Hair follicular keratinocyte (primary cell): ENCODE data around the gene CTSS. TPM values are rescaled to one million over a fixed set of nuclear protein-coding genes. Genes with fewer than 3 reads are reported as not detected.

ENCODE experiments used
- total RNA-seq: library from RNA; depleted of rRNA; stranded (reverse); fragments of >200 nt; gene quantifications from 2 replicates; pipeline ENCODE4 v1.2.3, GENCODE V29; 2015

Gene CTSS
- total RNA-seq, result 3.0 and 3.9 TPM in 2 replicates

DNA sequence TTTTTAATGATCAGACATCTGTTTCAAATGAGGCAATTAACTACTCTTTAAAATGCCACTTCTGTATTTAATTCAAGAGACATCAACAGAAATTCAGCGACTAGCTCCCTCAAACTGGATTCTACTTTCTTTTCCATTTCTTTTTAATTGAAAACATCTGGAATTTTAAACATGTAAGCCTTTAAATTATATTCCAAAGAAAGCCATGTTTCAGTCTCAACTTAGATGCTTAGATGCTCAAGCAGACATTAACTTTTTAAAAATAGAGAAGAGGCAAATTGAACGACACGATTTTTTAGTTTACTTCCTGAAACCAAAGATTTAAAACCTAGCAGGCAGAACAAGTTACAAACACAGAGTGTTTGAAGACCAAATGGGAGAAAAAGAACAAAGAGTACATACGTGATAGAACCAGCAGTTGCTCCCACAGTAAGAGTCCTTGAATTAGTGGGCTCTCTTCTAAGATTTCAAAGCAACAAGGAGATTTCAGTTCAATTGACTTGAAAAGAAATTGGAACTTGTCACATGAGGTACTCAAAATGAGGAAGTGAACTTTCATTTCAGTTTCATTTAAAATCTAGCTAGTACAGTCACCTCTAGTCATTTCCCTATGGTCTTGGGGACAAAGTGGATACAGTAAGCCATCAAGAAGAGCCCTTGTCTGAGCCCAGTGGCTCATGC lies at the start of gene CTSS:
CTSS (minus strand) TSS at position 483 of the 681 bp plus-strand sequence. CDS start 1,015 bp downstream, outside the sequence.

DNA sequence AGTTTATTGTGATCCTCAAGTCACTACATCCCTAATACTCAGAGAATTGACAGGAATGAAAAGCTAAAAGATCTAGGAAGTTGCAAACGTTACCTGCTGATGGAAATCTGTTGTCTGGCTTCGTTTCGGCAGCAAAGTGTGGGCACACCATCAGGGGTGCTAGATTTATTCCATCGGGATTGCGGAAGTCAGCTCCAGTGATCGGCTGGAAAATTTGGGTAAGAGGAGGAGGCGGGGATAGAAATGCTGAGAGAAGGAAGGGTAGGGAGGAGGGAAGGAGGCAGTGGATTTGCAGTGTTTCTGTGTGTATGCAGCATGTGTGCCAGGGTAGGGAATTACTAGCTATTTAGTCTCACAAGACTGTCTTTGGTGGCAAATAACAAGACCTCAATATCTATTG lies 42.5 kb upstream of the CTSS start, which contains the start of gene CTSK:
CTSK (minus strand) TSS at position 140 of the 400 bp plus-strand sequence. CDS start 1,455 bp downstream, outside the sequence.

DNA sequence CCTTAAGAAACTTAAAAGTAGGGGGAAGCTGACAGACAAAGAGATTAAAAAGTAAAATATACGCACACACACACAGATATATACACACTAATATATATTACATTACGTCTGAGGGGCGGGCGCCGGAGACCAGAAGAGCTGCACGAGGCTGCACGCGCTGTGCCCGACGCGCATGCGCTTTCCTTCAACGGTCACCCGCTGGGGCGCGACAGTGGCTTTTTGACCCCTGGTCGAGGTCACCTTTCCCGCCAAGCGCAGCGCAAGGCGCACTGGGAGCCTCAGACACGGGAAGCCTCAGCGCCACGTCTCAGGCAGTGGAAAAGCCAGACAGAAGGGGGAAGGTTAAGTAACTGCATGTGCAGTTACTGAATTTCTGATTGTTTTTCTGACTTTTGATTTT lies 44.9 kb downstream of the CTSS start, which contains the start of gene HORMAD1:
HORMAD1 (minus strand) TSS at position 193 of the 400 bp plus-strand sequence. CDS start 1,390 bp downstream, outside the sequence.

DNA sequence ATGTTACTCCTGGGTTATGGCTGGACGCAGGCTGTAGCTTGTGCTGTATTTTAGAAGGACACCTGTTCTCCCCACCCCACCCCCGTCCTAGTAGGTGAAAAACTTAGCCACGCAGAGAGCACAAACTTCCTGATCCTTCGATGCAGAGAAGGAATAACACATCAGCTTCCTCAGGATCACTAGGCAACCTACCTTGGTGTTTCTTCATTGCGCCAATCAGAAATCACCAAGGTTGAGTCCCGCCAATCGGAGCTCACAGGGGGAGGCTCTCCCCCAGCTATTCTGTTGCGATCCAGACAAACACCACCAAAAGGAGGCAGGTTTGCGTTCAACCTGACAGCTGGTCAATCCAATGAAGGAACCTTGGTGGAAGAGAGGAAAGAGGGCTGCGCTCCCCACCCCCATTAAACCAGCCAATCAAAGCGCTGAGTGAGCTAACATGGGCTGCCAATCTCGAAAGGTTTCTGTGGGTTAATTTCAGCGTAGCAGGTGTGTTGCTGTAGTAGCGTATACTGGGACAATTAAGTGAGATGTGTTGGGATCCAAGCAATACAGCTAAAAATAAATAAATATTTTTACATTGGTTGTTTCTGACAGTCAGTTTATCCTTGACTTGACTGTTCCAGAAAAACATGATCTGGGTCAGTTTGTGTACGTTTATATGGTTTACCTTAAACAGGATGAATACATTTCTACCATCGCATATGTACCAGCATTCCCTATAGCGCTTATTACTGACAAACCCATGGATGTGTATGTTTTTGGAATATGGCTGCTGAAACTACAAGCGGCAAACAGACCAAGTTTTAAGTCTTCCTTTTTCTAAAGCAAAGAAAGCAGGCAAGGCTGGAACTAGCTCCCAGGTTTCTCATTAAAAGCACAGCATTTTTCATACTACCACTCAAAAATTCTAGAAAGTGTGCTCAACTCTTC lies 68.3 kb downstream of the CTSS start, which contains the start of gene GOLPH3L:
GOLPH3L (minus strand) TSS at position 160 of the 933 bp plus-strand sequence. CDS start 2,316 bp downstream, outside the sequence.

Other genes starting within 250 kb of the CTSS start
- 8.5 and 18.4 TPM in 2 replicates for gene ADAMTSL4, start 216.4 kb downstream of the CTSS start, total RNA-seq
- gene MCL1, start 186.2 kb downstream of the CTSS start, total RNA-seq, result 278 and 410 TPM in 2 replicates
- 142 and 176 TPM in 2 replicates for gene ENSA, start 136.2 kb downstream of the CTSS start, total RNA-seq
- 13.9 and 17.6 TPM in 2 replicates for gene GOLPH3L, start 68.6 kb downstream of the CTSS start, total RNA-seq
- not detected in 2 replicates for gene HORMAD1, start 44.9 kb downstream of the CTSS start, total RNA-seq
- 72.9 and 111 TPM in 2 replicates for gene CTSK, start 42.5 kb upstream of the CTSS start, total RNA-seq
- gene ARNT, start 110.8 kb upstream of the CTSS start, total RNA-seq, result 16.7 and 19.4 TPM in 2 replicates
- gene CTXND2, start 121.4 kb upstream of the CTSS start, total RNA-seq, result not detected in 2 replicates
- gene SETDB1, start 160.6 kb upstream of the CTSS start, total RNA-seq, result 18.8 and 28.3 TPM in 2 replicates
- 111 and 112 TPM in 2 replicates for gene CERS2, start 209.1 kb upstream of the CTSS start, total RNA-seq
- 0.31 and 0.61 TPM in 2 replicates for gene ANXA9, start 216.5 kb upstream of the CTSS start, total RNA-seq
- 8.8 and 12.7 TPM in 2 replicates for gene MINDY1, start 241.1 kb upstream of the CTSS start, total RNA-seq
- 11.5 and 18.2 TPM in 2 replicates for gene PRUNE1, start 242.7 kb upstream of the CTSS start, total RNA-seq